ENCODE data around the gene MRC1. TPM values are rescaled to one million over a fixed set of nuclear protein-coding genes. Genes with fewer than 3 reads are reported as not detected.

MRC1 gene
- total RNA-seq, 1 experiment from 2014 or later: 0.37 TPM

DNA sequence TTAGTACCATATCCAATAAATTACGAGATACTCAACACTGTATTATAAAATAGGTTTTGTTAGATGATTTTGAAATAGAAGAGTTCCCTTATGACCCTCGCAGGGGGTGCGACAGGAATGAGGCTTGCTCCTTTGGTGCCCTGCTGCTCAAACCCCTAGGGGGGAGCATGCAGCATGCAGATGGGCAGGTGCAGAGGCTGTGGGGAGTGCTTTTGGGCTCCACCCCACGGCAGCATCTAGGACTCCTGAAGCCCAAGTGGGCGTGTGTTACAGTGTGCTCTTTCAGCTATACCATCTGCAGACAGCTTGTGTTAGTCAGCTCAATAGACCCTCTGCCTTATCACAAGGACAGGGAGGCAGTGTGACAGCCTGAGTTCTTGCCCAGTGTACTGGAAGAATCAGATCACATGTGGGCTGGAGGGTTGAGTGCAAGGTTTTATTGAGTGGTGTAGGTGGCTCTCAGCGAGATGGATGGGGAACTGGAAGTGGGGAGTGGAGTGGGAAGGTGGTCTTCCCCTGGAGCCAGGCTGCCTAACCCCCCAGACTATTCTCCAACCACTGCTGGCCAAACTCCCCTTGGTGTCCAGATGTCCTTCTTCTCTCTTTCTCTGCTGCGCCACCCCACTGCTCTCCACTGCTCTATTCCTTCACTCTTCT lies 3.1 kb upstream of the MRC1 start (continued):
- TF ChIP-seq, protein P1, sequence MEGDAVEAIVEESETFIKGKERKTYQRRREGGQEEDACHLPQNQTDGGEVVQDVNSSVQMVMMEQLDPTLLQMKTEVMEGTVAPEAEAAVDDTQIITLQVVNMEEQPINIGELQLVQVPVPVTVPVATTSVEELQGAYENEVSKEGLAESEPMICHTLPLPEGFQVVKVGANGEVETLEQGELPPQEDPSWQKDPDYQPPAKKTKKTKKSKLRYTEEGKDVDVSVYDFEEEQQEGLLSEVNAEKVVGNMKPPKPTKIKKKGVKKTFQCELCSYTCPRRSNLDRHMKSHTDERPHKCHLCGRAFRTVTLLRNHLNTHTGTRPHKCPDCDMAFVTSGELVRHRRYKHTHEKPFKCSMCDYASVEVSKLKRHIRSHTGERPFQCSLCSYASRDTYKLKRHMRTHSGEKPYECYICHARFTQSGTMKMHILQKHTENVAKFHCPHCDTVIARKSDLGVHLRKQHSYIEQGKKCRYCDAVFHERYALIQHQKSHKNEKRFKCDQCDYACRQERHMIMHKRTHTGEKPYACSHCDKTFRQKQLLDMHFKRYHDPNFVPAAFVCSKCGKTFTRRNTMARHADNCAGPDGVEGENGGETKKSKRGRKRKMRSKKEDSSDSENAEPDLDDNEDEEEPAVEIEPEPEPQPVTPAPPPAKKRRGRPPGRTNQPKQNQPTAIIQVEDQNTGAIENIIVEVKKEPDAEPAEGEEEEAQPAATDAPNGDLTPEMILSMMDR (IDR thresholded peaks at IDR 0.05 in 2 of 3, conservative IDR thresholded peaks at IDR 0.05 in 1 of 3; ENCODE audit: borderline replicate concordance in 1 of 3, insufficient read depth in 1 of 3, low read depth in 2 of 3, low read length in 2 of 3): peak; percentile 63 to 72 (median 65)
- TF ChIP-seq SRF (IDR thresholded peaks at IDR 0.05; ENCODE audit: low read depth): no peak

DNA sequence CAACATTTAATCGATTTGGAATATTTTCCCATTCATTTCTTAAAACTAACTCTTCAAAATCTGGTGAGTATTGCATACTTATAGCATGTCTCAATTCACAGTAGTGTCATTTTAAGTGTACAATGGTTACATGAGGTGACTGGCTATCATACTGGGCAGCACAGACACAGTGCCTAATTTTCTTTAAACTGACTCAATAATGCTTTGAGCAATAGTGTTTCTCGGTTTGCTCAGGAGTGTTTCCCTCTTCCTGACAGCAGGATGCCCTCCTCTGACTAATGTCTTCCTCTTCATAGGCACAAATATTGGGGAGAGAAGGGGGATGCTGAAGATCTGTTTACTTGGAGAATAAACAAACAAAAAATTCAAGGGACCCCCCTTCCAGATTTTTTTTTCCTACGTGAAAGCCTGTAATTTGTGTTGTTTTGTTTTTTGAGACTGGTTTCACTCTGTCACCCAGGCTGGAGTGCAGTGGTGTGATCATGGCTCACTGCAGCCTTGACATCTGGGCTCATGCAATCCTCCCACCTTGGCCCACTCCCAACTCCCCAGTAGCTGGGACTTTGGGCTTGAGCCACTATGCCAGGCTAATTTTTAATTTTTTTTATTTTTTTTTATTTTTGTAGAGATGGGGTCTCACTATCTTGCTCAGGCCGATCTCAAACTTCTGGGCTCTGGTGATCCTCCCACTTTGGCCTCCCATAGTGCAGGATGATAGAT lies 2.2 kb downstream of the MRC1 start:
- Histone ChIP-seq H3K4me1 (ENCODE audit: control insufficient read depth in 1 of 2, insufficient read depth in 2 of 2, low read length in 2 of 2) (no peaks in the 10 kb centered on the region), H3K4me2 (ENCODE audit: low read length) (no peak overlapping the region), H3K9me3 (ENCODE audit: control insufficient read depth in 1 of 2, insufficient read depth in 1 of 2, low read depth in 1 of 2, low read length in 2 of 2) (no peaks in the 10 kb centered on the region), H3K36me3 (ENCODE audit: control insufficient read depth in 1 of 2, insufficient read depth in 2 of 2, low read length in 2 of 2) (no peaks in the 10 kb centered on the region), H3K9ac (ENCODE audit: low read length) (no peak overlapping the region), H2AFZ (ENCODE audit: low read depth, low read length, poor library complexity, severe bottlenecking) (no peak overlapping the region), H3K79me2 (ENCODE audit: insufficient read depth, low read length) (no peaks in the 10 kb centered on the region), H4K20me1 (ENCODE audit: insufficient read depth) (no peaks in the 10 kb centered on the region), H3K27me3 (ENCODE audit: insufficient read depth, low read length) (no peaks in the 10 kb centered on the region), H3K27ac (ENCODE audit: low read depth, low read length) (no peak overlapping the region), H3K9me2 (ENCODE audit: insufficient read depth) (no peaks in the 10 kb centered on the region), H3K4me3 (replicated peaks in 1 of 2; ENCODE audit: low read depth in 1 of 2, low read length in 2 of 2) (no peak overlapping the region)
- RAD21 ChIA-PET (ENCODE audit: low non-redundant PET in 1 of 2, low total read pairs in 2 of 2, uncharacterized antibody in 2 of 2, unreplicated experiment in 2 of 2): no interaction called here
- POLR2A ChIA-PET: no interaction called here
- intact Hi-C loops (cut with micrococcal nuclease): no loop called here
- BruUV-seq (replicated peaks): no TSS peak
- ATAC-seq: no peak
- no peak for DNase-seq (ENCODE audit: low read depth, low spot score)
- TF ChIP-seq CEBPB (IDR thresholded peaks at IDR 0.05; ENCODE audit: low read depth) (no peak), EGR1 (IDR thresholded peaks at IDR 0.05; ENCODE audit: low read depth) (no peak), ZNF274 (IDR thresholded peaks at IDR 0.05; ENCODE audit: low read depth, low read length) (no peak), TCF7L2 (IDR thresholded peaks at IDR 0.05; ENCODE audit: borderline replicate concordance, extremely low read depth, insufficient read depth, insufficient read length) (no peak), FOSL1 (IDR thresholded peaks at IDR 0.05; ENCODE audit: low read depth) (no peak), EZH2phosphoT487 (IDR thresholded peaks at IDR 0.05; ENCODE audit: borderline replicate concordance) (no peak), SP1 (IDR thresholded peaks at IDR 0.05; ENCODE audit: low read depth) (no peak), ZFX (IDR thresholded peaks at IDR 0.05) (no peak), RAD21 (IDR thresholded peaks at IDR 0.05; ENCODE audit: low read depth) (no peak)
- TF ChIP-seq, protein P2, sequence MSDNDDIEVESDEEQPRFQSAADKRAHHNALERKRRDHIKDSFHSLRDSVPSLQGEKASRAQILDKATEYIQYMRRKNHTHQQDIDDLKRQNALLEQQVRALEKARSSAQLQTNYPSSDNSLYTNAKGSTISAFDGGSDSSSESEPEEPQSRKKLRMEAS (IDR thresholded peaks at IDR 0.05): no peak
- TF ChIP-seq, protein P3, sequence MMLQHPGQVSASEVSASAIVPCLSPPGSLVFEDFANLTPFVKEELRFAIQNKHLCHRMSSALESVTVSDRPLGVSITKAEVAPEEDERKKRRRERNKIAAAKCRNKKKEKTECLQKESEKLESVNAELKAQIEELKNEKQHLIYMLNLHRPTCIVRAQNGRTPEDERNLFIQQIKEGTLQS (IDR thresholded peaks at IDR 0.05): no peak
- CTCF ChIA-PET: interaction anchor here (0.7 kb wide), 1 partner anchor 479 kb away, joined by 3 read pairs; no protein-coding TSS in a partner anchor

All from HCT116 (cell line).